Sigmoid colon (tissue), 7 donors: Measurements from ENCODE around the gene ETNPPL. TPM values are rescaled to one million over a fixed set of nuclear protein-coding genes. Genes with fewer than 3 reads are reported as not detected.

Experiments used
- DNase-seq: peaks from one replicate; pipeline ENCODE4 v3.0.0-alpha.2; 2019
- H3K27ac ChIP-seq, 4 donors: fragments of 200-600 bp; sonication (generic); one replicate each; pipeline ENCODE4 v1.5.1; 2016 to 2019; ENCODE audit warnings: mild to moderate bottlenecking in 1 of 4
- H3K27me3 ChIP-seq, 3 donors: fragments of 200-600 bp; sonication (generic); one replicate each; pipeline ENCODE4 v1.5.1; 2019; ENCODE audit warnings: mild to moderate bottlenecking in 1 of 3
- H3K36me3 ChIP-seq, 4 donors: fragments of 200-600 bp; sonication (generic); one replicate each; pipeline ENCODE4 v1.5.1; 2016 to 2019
- H3K4me1 ChIP-seq, 4 donors: fragments of 200-600 bp; sonication (generic); one replicate each; pipeline ENCODE4 v1.5.1; 2017 to 2019
- H3K4me3 ChIP-seq, 4 donors: fragments of 200-600 bp; sonication (generic); one replicate each; pipeline ENCODE4 v1.5.1; 2017 to 2019; ENCODE audit warnings: mild to moderate bottlenecking in 2 of 4, moderate library complexity in 1 of 4
- H3K9me3 ChIP-seq, 4 donors: fragments of 200-600 bp in 3 of 4; sonication (generic) in 3 of 4; one replicate each; pipeline versions ENCODE4 v1.5.1 to v1.6.1; 2013 to 2019
- EP300 ChIP-seq, 4 donors: sonication (generic); formaldehyde crosslinking; IDR thresholded peaks; one replicate each; pipeline ENCODE4 v1.6.1; 2017; ENCODE audit warnings: antibody characterized with exemption in 4 of 4
- POLR2A ChIP-seq, 2 donors: fragments of 450-650 bp; IDR thresholded peaks; one replicate each; pipeline ENCODE4 v1.6.1; 2016; ENCODE audit warnings: antibody characterized with exemption in 2 of 2, mild to moderate bottlenecking in 2 of 2, moderate library complexity in 2 of 2
- POLR2AphosphoS5 ChIP-seq, 4 donors: sonication (generic); formaldehyde crosslinking; IDR thresholded peaks; one replicate each; pipeline ENCODE4 v1.6.1; 2017; ENCODE audit warnings: antibody characterized with exemption in 4 of 4
- WGBS, 2 donors: extraction: QIAGEN DNeasy Blood & Tissue Kit; methylation state at CpG; one replicate each; pipeline ENCODE4 v1.1.7; 2013; 5-methylcytosine and 5-hydroxymethylcytosine counted together
- intact Hi-C: fragments of 100-400 bp; cut with DNase I; formaldehyde crosslinking; loops from one replicate; pipeline ENCODE4 v1.15.1; 2023
- polyA plus RNA-seq, 3 donors: library from polyadenylated mRNA; stranded (reverse); fragments of 200-250 nt; gene quantifications; one replicate each; pipeline ENCODE4 v1.2.3, GENCODE V29; 2013
- total RNA-seq, 4 donors: library from RNA; depleted of rRNA; stranded (reverse); fragments of >200 nt; gene quantifications; one replicate each; pipeline ENCODE4 v1.1.0, GENCODE V29; 2016
- TF ChIP-seq, protein P1 (sequence below), 4 experiments: fragments of 450-650 bp in 3 of 4; fragments of 200-600 bp in 1 of 4; IDR thresholded peaks; one replicate each; pipeline ENCODE4 v1.5.1; 2016 to 2019; ENCODE audit warnings: antibody characterized with exemption in 4 of 4, mild to moderate bottlenecking in 3 of 4, moderate library complexity in 2 of 4
- donor health status: healthy with polysubstance abuse.
- donor health status: Bipolar disorder and iron deficiency.
- donor health status: healthy.

The ETNPPL gene
- total and polyA plus RNA-seq, 7 donors: 0.36 TPM; not detected in 6

DNA sequence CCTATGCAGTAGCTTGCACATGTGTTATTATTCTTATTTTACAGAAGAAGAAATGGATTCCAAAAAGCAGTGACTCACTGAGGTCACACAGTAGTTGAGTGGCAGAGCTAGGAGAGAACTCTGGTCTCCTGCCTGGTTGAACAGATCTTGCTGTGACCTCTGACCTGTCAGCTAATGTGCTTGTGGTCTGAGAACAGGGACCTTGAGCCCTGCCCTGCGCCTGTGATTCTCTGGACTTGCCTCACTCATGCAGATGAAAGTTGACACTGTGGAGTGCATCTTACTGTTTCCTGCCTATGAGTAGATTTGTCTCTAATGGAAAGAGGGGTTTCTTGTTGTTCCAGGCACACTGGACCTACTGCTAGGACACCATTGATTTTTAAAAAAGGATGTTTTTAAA, 32.3 kb downstream of the ETNPPL start:
- intact Hi-C loops: no loop called here
- TF ChIP-seq, protein P1, sequence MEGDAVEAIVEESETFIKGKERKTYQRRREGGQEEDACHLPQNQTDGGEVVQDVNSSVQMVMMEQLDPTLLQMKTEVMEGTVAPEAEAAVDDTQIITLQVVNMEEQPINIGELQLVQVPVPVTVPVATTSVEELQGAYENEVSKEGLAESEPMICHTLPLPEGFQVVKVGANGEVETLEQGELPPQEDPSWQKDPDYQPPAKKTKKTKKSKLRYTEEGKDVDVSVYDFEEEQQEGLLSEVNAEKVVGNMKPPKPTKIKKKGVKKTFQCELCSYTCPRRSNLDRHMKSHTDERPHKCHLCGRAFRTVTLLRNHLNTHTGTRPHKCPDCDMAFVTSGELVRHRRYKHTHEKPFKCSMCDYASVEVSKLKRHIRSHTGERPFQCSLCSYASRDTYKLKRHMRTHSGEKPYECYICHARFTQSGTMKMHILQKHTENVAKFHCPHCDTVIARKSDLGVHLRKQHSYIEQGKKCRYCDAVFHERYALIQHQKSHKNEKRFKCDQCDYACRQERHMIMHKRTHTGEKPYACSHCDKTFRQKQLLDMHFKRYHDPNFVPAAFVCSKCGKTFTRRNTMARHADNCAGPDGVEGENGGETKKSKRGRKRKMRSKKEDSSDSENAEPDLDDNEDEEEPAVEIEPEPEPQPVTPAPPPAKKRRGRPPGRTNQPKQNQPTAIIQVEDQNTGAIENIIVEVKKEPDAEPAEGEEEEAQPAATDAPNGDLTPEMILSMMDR (IDR thresholded peaks at IDR 0.05): no peak
- TF ChIP-seq POLR2AphosphoS5 (IDR thresholded peaks at IDR 0.05): no peak
- TF ChIP-seq EP300 (IDR thresholded peaks at IDR 0.05): no peak
- TF ChIP-seq POLR2A (IDR thresholded peaks at IDR 0.05): no peak

DNA sequence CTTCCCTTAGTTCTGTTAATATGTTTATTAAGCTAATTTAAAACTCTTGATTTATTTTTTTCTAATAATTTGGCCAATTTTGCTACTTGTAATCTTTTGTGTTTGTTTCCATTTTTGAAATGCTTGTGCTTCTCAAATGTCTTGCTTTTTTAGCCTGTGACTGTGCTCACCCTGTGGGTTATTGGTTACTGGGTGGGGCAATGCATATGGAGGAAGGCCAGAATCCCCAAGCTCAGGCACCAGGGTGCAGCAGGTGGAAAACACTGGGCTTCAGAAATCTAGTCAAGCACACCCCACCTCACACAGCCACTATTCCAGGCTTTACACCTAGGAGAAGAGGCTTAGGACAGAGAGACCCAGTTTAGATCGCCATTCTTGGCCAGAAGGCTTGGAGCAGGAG, 33.1 kb downstream of the ETNPPL start:
- no peak overlapping the region for H3K27ac ChIP-seq
- intact Hi-C loops: no loop called here
- H3K4me1 ChIP-seq: no peaks in the 10 kb centered on the region
- H3K4me3 ChIP-seq: no peak overlapping the region
- H3K36me3 ChIP-seq: no peaks in the 10 kb centered on the region
- H3K9me3 ChIP-seq: no peaks in the 10 kb centered on the region
- no peak for TF ChIP-seq POLR2A (IDR thresholded peaks at IDR 0.05)
- TF ChIP-seq EP300 (IDR thresholded peaks at IDR 0.05): no peak
- no peak for TF ChIP-seq POLR2AphosphoS5 (IDR thresholded peaks at IDR 0.05)
- TF ChIP-seq, protein P1 (IDR thresholded peaks at IDR 0.05): no peak
- no peak for DNase-seq
- H3K27me3 ChIP-seq: no peaks in the 10 kb centered on the region
- WGBS, 2 donors: 91 to 98% methylated on average over 1 of the region's 1 CpG

More for the DNA sequence above, 32.3 kb downstream of the ETNPPL start:
- no peaks in the 10 kb centered on the region for H3K27me3 ChIP-seq
- no peak for DNase-seq
- H3K4me3 ChIP-seq: no peak overlapping the region
- 52 to 64% methylated on average over 1 of the region's 1 CpG for WGBS, 2 donors
- H3K36me3 ChIP-seq: no peaks in the 10 kb centered on the region
- no peak overlapping the region for H3K27ac ChIP-seq
- no peaks in the 10 kb centered on the region for H3K9me3 ChIP-seq
- H3K4me1 ChIP-seq: no peaks in the 10 kb centered on the region

DNA sequence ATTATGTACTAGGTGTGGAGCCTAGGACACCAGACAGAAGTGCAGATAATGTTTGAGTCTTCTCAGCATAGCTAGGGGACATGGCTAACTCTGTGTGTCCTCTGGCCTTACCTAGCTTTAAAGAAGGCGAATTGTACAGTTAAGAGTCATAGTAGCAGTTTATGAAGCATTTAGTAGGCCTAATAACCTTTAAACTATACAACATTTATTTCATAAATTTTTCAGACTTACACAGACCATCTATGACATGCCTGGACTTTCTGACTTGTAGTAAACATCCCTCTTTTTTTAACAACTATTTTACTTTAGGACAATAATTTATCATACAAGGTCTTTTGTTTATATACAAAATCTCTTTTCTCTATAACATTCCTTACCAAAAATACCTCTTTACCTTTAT, 37.4 kb downstream of the ETNPPL start:
- intact Hi-C loops: no loop called here
- no peak for TF ChIP-seq POLR2A (IDR thresholded peaks at IDR 0.05)
- TF ChIP-seq POLR2AphosphoS5 (IDR thresholded peaks at IDR 0.05): no peak
- TF ChIP-seq EP300 (IDR thresholded peaks at IDR 0.05): no peak
- TF ChIP-seq, protein P1 (IDR thresholded peaks at IDR 0.05): no peak
- no peaks in the 10 kb centered on the region for H3K4me1 ChIP-seq
- H3K9me3 ChIP-seq: no peaks in the 10 kb centered on the region
- H3K27ac ChIP-seq: no peak overlapping the region
- no peaks in the 10 kb centered on the region for H3K36me3 ChIP-seq
- H3K27me3 ChIP-seq: no peaks in the 10 kb centered on the region
- no peak overlapping the region for H3K4me3 ChIP-seq
- 47 to 69% methylated on average over 1 of the region's 1 CpG for WGBS, 2 donors
- no peak for DNase-seq

DNA sequence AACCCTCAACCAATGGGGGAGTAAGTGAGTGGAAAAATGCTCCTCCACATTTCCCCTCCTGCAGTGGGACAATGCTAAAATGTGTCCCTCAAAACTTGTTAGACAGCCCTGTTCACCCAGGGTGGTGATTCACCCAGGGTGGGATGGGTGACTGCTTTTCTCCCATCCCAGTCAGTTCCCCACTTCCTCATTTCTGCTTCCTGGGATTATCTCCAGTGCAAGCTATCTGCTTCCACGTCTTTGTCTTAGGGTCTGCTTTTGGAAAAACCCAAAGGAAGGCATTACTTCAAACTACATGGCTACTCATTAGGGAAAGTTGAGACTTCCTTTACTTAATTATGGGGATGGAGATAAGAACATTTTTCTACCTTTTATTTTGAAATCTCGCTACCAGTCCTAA, 45.5 kb downstream of the ETNPPL start:
- no peak overlapping the region for H3K27ac ChIP-seq
- intact Hi-C loops: no loop called here
- H3K9me3 ChIP-seq: no peaks in the 10 kb centered on the region
- 69 to 75% methylated on average over 2 of the region's 2 CpGs for WGBS, 2 donors
- H3K4me3 ChIP-seq: no peak overlapping the region
- H3K36me3 ChIP-seq: no peaks in the 10 kb centered on the region
- no peaks in the 10 kb centered on the region for H3K4me1 ChIP-seq
- no peaks in the 10 kb centered on the region for H3K27me3 ChIP-seq
- no peak for DNase-seq
- TF ChIP-seq POLR2AphosphoS5 (IDR thresholded peaks at IDR 0.05) (no peak), POLR2A (IDR thresholded peaks at IDR 0.05) (no peak), EP300 (IDR thresholded peaks at IDR 0.05) (no peak)
- TF ChIP-seq, protein P1 (IDR thresholded peaks at IDR 0.05): no peak

DNA sequence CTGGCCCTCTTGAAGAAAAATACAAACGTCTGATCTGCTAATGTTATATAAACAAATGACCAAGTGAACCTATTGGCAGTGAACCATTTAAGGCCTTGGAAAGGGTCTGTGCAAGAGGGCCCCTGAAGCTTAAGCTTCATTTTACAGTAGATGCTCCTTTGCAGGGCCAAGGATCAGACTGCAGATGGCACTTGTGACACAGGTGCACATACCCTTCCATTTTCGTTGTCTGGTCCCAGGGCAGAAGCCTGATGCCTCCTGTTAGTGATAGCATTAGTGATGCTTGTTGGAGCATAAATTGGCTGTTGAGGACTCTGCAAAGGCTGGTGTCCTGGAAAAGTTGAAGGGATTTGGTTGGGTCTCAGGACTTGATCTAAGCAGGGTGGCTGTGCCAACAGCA, 46.5 kb downstream of the ETNPPL start:
- Histone ChIP-seq H3K36me3 (no peaks in the 10 kb centered on the region), H3K27ac (no peak overlapping the region), H3K9me3 (no peaks in the 10 kb centered on the region), H3K4me1 (no peaks in the 10 kb centered on the region), H3K27me3 (no peaks in the 10 kb centered on the region), H3K4me3 (no peak overlapping the region)
- intact Hi-C loops: no loop called here
- no peak for TF ChIP-seq POLR2AphosphoS5 (IDR thresholded peaks at IDR 0.05)
- TF ChIP-seq EP300 (IDR thresholded peaks at IDR 0.05): no peak
- no peak for TF ChIP-seq POLR2A (IDR thresholded peaks at IDR 0.05)
- TF ChIP-seq, protein P1 (IDR thresholded peaks at IDR 0.05): no peak
- WGBS, 2 donors: 62 to 67% methylated on average over 2 of the region's 2 CpGs
- DNase-seq: no peak
